ENCODE measurements around the gene KAT7. TPM values are rescaled to one million over a fixed set of nuclear protein-coding genes. Genes with fewer than 3 reads are reported as not detected.

The KAT7 gene
- total and polyA plus RNA-seq, 2 of the 8 experiments (the other 6 are each of a cell fraction or from before 2014, with no cell fraction given) = 90.9 to 139 TPM

DNA sequence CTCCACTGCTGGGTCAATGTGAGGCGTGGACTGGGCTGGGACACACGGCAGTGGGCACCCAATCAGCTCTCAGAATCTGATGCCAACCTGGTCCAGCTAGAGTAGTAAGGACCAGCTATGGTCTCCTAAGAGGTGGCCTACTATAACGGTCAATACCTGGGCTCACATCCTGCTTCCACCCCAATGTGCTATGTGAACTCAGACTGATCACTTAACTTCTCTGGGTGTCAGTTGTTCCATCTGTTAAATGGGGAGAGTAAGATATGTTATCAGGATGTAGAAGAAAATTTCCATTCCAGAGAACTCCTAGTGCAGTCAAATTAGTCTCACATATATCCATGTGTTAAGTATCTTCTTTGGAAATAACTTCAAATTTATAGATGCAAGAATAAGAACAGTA is 38.8 kb upstream of the KAT7 start:
- Histone ChIP-seq H3K36me3 (ENCODE audit: control insufficient read depth in 2 of 4, insufficient read depth in 4 of 4, low read length in 3 of 4) (peaks cover 0 to 4% (median 0%) of the 10 kb centered on the region in 4 experiments; a peak in 3 of 8 replicates), H3K23ac (ENCODE audit: insufficient read length) (no peak overlapping the region), H3K79me1 (ENCODE audit: low read depth, low read length) (peaks cover 2% of the 10 kb centered on the region; the same call in 1 of the 2 replicates), H3K56ac (replicated peaks; ENCODE audit: insufficient read length, low read depth, low read length) (no peak overlapping the region), H4K8ac (ENCODE audit: extremely low read depth, insufficient read depth, low read length) (no peak overlapping the region), H2AFZ (ENCODE audit: low read length) (no peak overlapping the region), H3K23me2 (ENCODE audit: low read depth, low read length) (no peaks in the 10 kb centered on the region), H3K4ac (replicated peaks; ENCODE audit: insufficient read length, low read depth, low read length) (no peak overlapping the region), H2BK20ac (ENCODE audit: low read length) (no peak overlapping the region), H2BK5ac (ENCODE audit: low read depth, low read length) (no peak overlapping the region), H4K91ac (replicated peaks; ENCODE audit: insufficient read length, low read length) (no peak overlapping the region), H4K5ac (ENCODE audit: insufficient read length, low read depth, low read length) (no peak overlapping the region), H3K79me2 (ENCODE audit: control insufficient read depth in 1 of 2, insufficient read depth in 2 of 2, low read length in 2 of 2) (peaks cover 0 to 48% of the 10 kb centered on the region in 2 experiments; a peak in 3 of 4 replicates), H2BK15ac (ENCODE audit: low read length) (no peak overlapping the region), H3K14ac (ENCODE audit: insufficient read length) (no peak overlapping the region), H3K18ac (ENCODE audit: extremely low read depth, low read length) (no peak overlapping the region), H3K4me2 (ENCODE audit: insufficient read depth in 1 of 2, low read depth in 2 of 2, low read length in 2 of 2) (no peak overlapping the region), H3K27ac (ENCODE audit: low read depth, low read length) (no peak overlapping the region), H3K9ac (replicated peaks in 1 of 4; ENCODE audit: extremely low read depth in 1 of 4, low read depth in 3 of 4, low read length in 3 of 4) (no peak overlapping the region), H2AK5ac (ENCODE audit: low read depth, low read length) (no peak overlapping the region), H4K20me1 (replicated peaks in 1 of 2; ENCODE audit: control insufficient read depth in 1 of 2, insufficient read depth in 2 of 2, low read length in 2 of 2) (peaks cover 0 to 18% of the 10 kb centered on the region in 2 experiments), H2BK120ac (replicated peaks; ENCODE audit: low read depth, low read length) (no peak overlapping the region), H3K9me3 (ENCODE audit: insufficient read depth in 2 of 2, low read depth in 1 of 2, low read length in 1 of 2) (no peaks in the 10 kb centered on the region), H3K27me3 (replicated peaks in 1 of 4; ENCODE audit: control insufficient read depth in 3 of 4, extremely low read depth in 1 of 4, insufficient read depth in 3 of 4, low read length in 3 of 4) (no peaks in the 10 kb centered on the region), H3K4me1 (replicated peaks in 1 of 4; ENCODE audit: control insufficient read depth in 3 of 4, insufficient read depth in 4 of 4, low read length in 3 of 4) (peaks cover 0 to 2% (median 0%) of the 10 kb centered on the region in 4 experiments; a peak in 2 of 7 replicates), H3K4me3 (ENCODE audit: extremely low read depth in 1 of 4, insufficient read depth in 2 of 4, low read depth in 3 of 4, low read length in 4 of 4) (no peak overlapping the region), H2BK12ac (ENCODE audit: low read depth, low read length) (no peak overlapping the region)
- TF ChIP-seq CHD1 (IDR thresholded peaks at IDR 0.05; ENCODE audit: low read depth, low read length) (no peak), SUZ12 (IDR thresholded peaks at IDR 0.05; ENCODE audit: low read length) (no peak), CBX5 (IDR thresholded peaks at IDR 0.05; ENCODE audit: low read depth, low read length) (no peak), RXRA (IDR thresholded peaks at IDR 0.05; ENCODE audit: insufficient read depth, low read depth, low read length) (no peak), TCF12 (IDR thresholded peaks at IDR 0.05; ENCODE audit: low read depth, low read length) (no peak), TAF1 (IDR thresholded peaks at IDR 0.05; ENCODE audit: low read depth, low read length) (no peak), NANOG (IDR thresholded peaks at IDR 0.05; ENCODE audit: insufficient read depth, low read depth, low read length, poor library complexity, severe bottlenecking) (no peak), SIN3A (conservative IDR thresholded peaks at IDR 0.05 in 1 of 2, IDR thresholded peaks at IDR 0.05 in 1 of 2; ENCODE audit: low read depth in 1 of 2, low read length in 2 of 2) (no peak)
- TF ChIP-seq, protein P1, sequence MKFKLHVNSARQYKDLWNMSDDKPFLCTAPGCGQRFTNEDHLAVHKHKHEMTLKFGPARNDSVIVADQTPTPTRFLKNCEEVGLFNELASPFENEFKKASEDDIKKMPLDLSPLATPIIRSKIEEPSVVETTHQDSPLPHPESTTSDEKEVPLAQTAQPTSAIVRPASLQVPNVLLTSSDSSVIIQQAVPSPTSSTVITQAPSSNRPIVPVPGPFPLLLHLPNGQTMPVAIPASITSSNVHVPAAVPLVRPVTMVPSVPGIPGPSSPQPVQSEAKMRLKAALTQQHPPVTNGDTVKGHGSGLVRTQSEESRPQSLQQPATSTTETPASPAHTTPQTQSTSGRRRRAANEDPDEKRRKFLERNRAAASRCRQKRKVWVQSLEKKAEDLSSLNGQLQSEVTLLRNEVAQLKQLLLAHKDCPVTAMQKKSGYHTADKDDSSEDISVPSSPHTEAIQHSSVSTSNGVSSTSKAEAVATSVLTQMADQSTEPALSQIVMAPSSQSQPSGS (IDR thresholded peaks at IDR 0.05; ENCODE audit: low read length) = no peak
- no peak for FAIRE-seq
- CTCF ChIA-PET (ENCODE audit: partially characterized antibody) = interaction anchor here (0.8 to 1.8 kb wide), 5 partner anchors 10 to 93 kb away, joined by 3 to 5 read pairs (median 3); no protein-coding TSS in a partner anchor
- POLR2A ChIA-PET (ENCODE audit: partially characterized antibody) = interaction anchor here (0.9 to 6.9 kb wide), 2 partner anchors 13 to 28 kb away, joined by 3 to 56 read pairs; partner anchors contain the start of gene FAM117A
- WGBS, 2 experiments (ENCODE audit: extremely low coverage in 1 of 2, insufficient coverage in 1 of 2, insufficient read length in 1 of 2, insufficient replicate concordance in 2 of 2, low coverage in 1 of 2, low lambda C conversion rate in 2 of 2, missing lambda C conversion rate in 1 of 2) = 89% methylated on average over 3 of the region's 3 CpGs; no CpG with 5 or more reads in 1 of the 2 experiments
- DNase-seq (ENCODE audit: low read depth in 1 of 2, low spot score in 2 of 2) = no peak

All from H1 (cell line).